GM18498 (cell line): ENCODE data around the gene STUM.

Experiments used
- ATAC-seq: cut with Tn5 transposase; IDR thresholded peaks from one replicate; pipeline ENCODE4 v1.9.1; 2021; ENCODE audit warnings: mild to moderate bottlenecking, moderate library complexity; ENCODE audit not compliant: unreplicated experiment

Gene STUM

GRCh38 chr1:226532553-226532952 lies 16.0 kb upstream of the STUM start:
- ATAC-seq, result no peak

- ATAC-seq, result no peak
Measured at GRCh38 chr1:226533220-226533619, 15.3 kb upstream of the STUM start.

GRCh38 chr1:226534098-226534497 lies 14.5 kb upstream of the STUM start:
- ATAC-seq, result no peak

DNA sequence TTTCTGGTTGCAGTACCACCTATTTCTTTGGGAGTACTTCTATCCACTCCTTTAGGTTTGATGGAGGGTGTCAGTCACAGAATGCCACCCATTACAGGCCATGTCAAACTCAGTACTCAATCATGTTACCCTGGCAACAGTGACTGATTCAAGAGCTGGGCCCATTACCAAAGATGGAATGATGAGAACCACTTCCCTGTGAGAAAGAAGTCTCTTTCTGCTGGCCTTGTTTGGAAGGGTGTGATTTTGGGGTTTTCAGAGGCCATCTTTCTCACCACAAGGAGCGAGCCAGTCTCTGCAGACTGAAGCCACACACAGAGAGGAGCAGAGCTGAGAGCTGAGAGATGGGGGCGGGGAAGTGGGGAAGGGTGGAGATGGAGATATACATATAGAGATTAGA lies 13.9 kb upstream of the STUM start:
- ATAC-seq, result no peak

DNA sequence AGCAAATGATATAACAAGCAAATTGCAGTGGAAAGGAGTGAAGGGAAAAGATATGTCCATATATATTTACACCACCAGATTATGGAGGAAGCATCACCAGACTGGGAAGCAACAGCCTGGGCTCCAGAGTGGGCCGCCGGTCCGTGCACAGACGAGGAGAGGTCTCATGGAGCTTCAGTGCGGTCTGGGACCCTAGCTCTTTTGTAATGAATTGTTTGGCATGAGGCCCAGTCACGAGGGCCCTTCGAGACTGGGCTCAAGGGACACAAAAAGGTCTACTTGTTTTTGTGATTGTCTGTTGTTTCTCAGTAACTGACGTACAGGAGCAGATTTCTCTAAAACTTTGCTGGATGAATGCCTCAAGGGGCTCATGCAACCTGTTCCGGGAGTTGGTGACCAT lies 12.9 kb upstream of the STUM start:
- ATAC-seq, result no peak

- ATAC-seq, result no peak
Measured at GRCh38 chr1:226541231-226541630, 7.3 kb upstream of the STUM start.

- no peak for ATAC-seq
Measured at GRCh38 chr1:226541631-226542622, 6.6 kb upstream of the STUM start.

GRCh38 chr1:226542623-226543103 lies 5.9 kb upstream of the STUM start:
- no peak for ATAC-seq

GRCh38 chr1:226545836-226546596 lies 2.5 kb upstream of the STUM start:
- ATAC-seq, result no peak

DNA sequence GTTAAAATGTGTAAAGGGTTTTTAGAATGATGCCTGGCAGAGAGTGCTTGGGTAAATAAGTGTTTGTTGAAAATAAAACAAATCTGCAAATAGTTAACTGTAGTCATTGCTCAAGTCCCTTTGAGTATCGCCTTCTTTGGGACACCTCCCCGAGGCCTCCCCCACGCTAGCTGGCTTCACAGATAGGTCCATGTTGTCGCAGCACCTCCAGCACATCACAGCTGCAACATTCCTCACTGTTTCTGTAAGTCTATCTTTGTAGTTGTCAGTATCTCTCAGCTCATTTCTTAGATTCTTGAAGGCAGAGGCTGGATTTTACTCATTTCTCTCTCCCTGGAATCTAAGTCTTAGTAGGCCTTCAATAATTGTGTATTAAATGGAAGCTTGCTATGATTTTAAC lies 1.6 kb upstream of the STUM start:
- ATAC-seq, result no peak

DNA sequence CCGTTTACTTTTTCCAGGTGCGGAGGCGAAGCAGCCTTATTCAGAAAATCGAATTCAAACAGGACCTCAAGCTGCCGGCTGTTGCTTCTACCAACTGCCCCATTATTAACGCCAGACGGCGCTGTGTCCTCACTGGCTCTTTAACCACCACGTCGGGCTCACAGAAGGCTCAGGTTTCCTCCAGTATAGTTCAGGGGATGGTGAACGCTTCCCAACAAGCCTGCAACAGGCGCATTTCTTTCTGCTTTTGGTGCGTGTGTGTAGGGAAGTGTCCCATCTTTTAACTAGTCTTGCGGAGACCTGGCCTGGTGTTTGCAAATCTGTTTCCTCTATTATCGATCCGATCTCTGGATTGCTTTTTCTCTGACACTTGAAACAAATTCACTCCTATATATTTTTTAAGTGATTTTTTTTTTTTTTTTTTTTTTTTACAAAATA lies 791 bp upstream of the STUM start:
- peak; percentile 69 for ATAC-seq

- ATAC-seq, result no peak
Measured at GRCh38 chr1:226549094-226549936, 751 bp downstream of the STUM start.

DNA sequence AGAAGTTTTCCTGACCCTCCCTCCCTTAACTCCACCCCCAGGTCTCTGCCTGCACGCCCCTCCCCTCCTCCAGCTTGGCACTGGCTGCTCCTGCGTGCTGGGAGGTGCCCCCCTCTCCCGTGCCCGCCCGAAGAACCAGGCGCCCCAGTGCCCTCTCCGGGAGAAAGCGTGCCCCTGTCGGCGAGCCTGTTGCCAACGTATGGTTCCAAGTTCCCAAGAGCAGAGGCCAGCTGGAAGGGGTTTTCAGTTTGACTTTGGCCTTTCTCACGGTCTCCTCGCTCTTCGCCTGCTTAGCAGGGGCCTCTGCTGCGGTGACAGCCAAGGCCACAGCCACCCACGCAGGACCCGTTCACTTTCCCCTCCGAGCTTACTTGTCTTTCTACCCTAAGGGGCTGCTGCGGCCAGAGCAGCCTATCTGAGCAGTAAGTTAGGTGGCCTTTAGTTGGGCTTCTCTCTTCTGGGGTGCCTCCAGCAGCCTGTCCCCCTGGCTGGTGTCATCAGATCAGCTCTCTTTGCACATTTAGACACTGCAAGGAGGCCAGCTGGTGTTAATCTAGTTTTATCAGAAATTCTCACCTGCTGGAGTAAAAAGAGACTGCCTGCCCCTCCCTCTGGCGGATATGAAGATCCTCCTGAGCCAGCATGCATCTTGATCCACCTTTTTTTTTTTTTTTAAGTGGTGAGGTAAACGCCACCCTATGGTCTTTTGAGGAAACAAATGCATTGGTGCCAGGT lies 1.5 kb downstream of the STUM start:
- ATAC-seq, result no peak

DNA sequence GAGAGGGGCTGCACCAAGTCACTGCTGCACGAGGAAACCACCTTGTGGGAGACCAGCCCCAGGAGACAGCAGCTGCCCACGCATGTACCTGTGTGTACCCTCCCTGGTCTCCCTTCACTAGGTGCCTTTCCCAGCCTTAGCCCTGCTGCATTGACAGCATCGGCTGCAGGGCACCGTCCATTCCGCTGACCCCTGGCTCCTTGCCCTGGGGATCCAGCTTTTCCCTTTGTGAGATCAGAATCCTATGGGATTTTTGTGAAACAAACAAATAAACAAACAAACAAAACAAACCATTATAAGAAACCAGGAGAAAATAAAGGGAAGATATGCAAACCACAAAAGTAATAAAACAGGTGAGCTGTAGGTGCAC lies 2.1 kb downstream of the STUM start:
- ATAC-seq, result no peak

GRCh38 chr1:226551299-226551698 lies 2.7 kb downstream of the STUM start:
- no peak for ATAC-seq

DNA sequence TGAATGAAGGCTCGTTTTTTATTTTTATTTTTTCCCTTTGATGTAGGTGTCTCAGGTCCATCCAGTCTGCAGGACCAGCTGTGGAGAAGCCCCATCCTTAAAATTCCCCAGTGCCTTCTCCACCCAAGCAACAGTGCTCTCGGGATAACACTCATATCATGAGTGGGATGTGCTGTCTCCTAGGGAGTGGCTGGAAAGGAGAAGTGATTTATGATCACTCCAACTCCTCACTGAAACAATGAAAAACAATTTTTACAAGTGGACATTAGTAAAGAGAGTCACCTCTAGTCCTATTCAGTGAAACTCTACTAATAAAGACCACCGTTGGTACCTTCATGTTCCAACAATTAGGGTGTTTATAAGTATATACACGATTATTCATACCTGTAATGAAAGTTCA lies 3.5 kb downstream of the STUM start:
- ATAC-seq, result no peak

GRCh38 chr1:226553266-226553923 lies 4.8 kb downstream of the STUM start:
- ATAC-seq, result no peak

GRCh38 chr1:226553924-226554282 lies 5.3 kb downstream of the STUM start:
- ATAC-seq, result no peak

- ATAC-seq, result no peak
Measured at GRCh38 chr1:226555092-226555491, 6.5 kb downstream of the STUM start.

DNA sequence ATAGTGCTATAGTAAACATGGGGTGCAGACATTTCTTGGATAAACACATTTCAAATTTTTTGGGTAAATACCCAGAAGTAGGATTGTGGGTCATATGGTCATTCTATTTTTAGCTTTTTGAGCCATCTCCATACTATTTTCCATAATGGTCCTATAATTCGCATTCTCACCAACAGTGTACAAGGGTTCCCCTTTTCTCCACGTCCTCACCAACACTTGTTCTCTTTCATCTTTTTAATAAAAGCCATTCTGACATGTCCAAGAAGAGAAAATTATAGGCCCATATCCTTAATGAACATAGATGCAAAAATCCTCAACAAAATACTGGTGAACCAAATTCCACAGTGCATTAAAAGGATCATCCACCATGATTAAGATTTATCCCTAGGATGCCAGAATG lies 8.9 kb downstream of the STUM start:
- no peak for ATAC-seq
